ENCODE measurements around the gene LRRK1.

LRRK1 gene

GRCh38 chr15:100905850-100906249 lies 13.3 kb upstream of the LRRK1 start:
- Histone ChIP-seq H2AFZ (ENCODE audit: low read depth, low read length) (no peak overlapping the region), H3K9ac (ENCODE audit: low read depth, low read length) (no peak overlapping the region), H4K20me1 (ENCODE audit: insufficient read depth, low read length) (no peaks in the 10 kb centered on the region), H3K36me3 (ENCODE audit: insufficient read depth, low read length) (no peaks in the 10 kb centered on the region), H3K4me2 (ENCODE audit: insufficient read depth, low read length) (no peak overlapping the region), H3K4me3 (ENCODE audit: low read depth in 1 of 2, low read length in 2 of 2) (no peak overlapping the region), H3K27ac (ENCODE audit: low read length) (no peak overlapping the region), H3K9me3 (ENCODE audit: insufficient read depth, low read length, severe bottlenecking) (no peaks in the 10 kb centered on the region), H3K27me3 (ENCODE audit: insufficient read depth, low read length, poor library complexity) (peaks cover 14% of the 10 kb centered on the region), H3K4me1 (ENCODE audit: insufficient read depth, low read length) (no peaks in the 10 kb centered on the region), H3K79me2 (ENCODE audit: insufficient read depth, low read length) (no peaks in the 10 kb centered on the region)
- no peak for DNase-seq
- TF ChIP-seq CTCF (IDR thresholded peaks at IDR 0.05; ENCODE audit: borderline replicate concordance, extremely low read depth, low read length, poor library complexity, severe bottlenecking) (no peak), EZH2 (IDR thresholded peaks at IDR 0.05; ENCODE audit: borderline replicate concordance, low read depth, low read length, severe bottlenecking) (no peak)
- ATAC-seq (ENCODE audit: insufficient read depth, low read depth) = no peak

GRCh38 chr15:100908466-100908865 lies 10.7 kb upstream of the LRRK1 start:
- Histone ChIP-seq H3K4me2 (ENCODE audit: insufficient read depth, low read length) (no peak overlapping the region), H3K27me3 (ENCODE audit: insufficient read depth, low read length, poor library complexity) (peaks cover 14% of the 10 kb centered on the region), H3K79me2 (ENCODE audit: insufficient read depth, low read length) (no peaks in the 10 kb centered on the region), H3K36me3 (ENCODE audit: insufficient read depth, low read length) (no peaks in the 10 kb centered on the region), H3K4me3 (ENCODE audit: low read depth in 1 of 2, low read length in 2 of 2) (no peak overlapping the region), H2AFZ (ENCODE audit: low read depth, low read length) (no peak overlapping the region), H3K9ac (ENCODE audit: low read depth, low read length) (no peak overlapping the region), H3K4me1 (ENCODE audit: insufficient read depth, low read length) (no peaks in the 10 kb centered on the region), H4K20me1 (ENCODE audit: insufficient read depth, low read length) (no peaks in the 10 kb centered on the region), H3K9me3 (ENCODE audit: insufficient read depth, low read length, severe bottlenecking) (no peaks in the 10 kb centered on the region), H3K27ac (ENCODE audit: low read length) (no peak overlapping the region)
- ATAC-seq (ENCODE audit: insufficient read depth, low read depth) (no peak), DNase-seq (no peak)
- TF ChIP-seq CTCF (IDR thresholded peaks at IDR 0.05; ENCODE audit: borderline replicate concordance, extremely low read depth, low read length, poor library complexity, severe bottlenecking) = no peak
- no peak for TF ChIP-seq EZH2 (IDR thresholded peaks at IDR 0.05; ENCODE audit: borderline replicate concordance, low read depth, low read length, severe bottlenecking)

GRCh38 chr15:100909565-100909964 lies 9.6 kb upstream of the LRRK1 start:
- Histone ChIP-seq H3K4me1 (ENCODE audit: insufficient read depth, low read length) (no peaks in the 10 kb centered on the region), H3K4me3 (ENCODE audit: low read depth in 1 of 2, low read length in 2 of 2) (no peak overlapping the region), H3K36me3 (ENCODE audit: insufficient read depth, low read length) (no peaks in the 10 kb centered on the region), H3K79me2 (ENCODE audit: insufficient read depth, low read length) (no peaks in the 10 kb centered on the region), H4K20me1 (ENCODE audit: insufficient read depth, low read length) (no peaks in the 10 kb centered on the region), H2AFZ (ENCODE audit: low read depth, low read length) (no peak overlapping the region), H3K9me3 (ENCODE audit: insufficient read depth, low read length, severe bottlenecking) (no peaks in the 10 kb centered on the region), H3K27ac (ENCODE audit: low read length) (no peak overlapping the region), H3K4me2 (ENCODE audit: insufficient read depth, low read length) (no peak overlapping the region), H3K9ac (ENCODE audit: low read depth, low read length) (no peak overlapping the region), H3K27me3 (ENCODE audit: insufficient read depth, low read length, poor library complexity) (peaks cover 17% of the 10 kb centered on the region)
- no peak for ATAC-seq (ENCODE audit: insufficient read depth, low read depth)
- no peak for TF ChIP-seq CTCF (IDR thresholded peaks at IDR 0.05; ENCODE audit: borderline replicate concordance, extremely low read depth, low read length, poor library complexity, severe bottlenecking)
- TF ChIP-seq EZH2 (IDR thresholded peaks at IDR 0.05; ENCODE audit: borderline replicate concordance, low read depth, low read length, severe bottlenecking) = no peak
- no peak for DNase-seq
